Thyroid gland (tissue), 4 donors: ENCODE results near the gene UBL7. TPM values are rescaled to one million over a fixed set of nuclear protein-coding genes. Genes with fewer than 3 reads are reported as not detected.
A peak's percentile ranks its signal among the peaks of the same experiment; 100 is the strongest.

Source experiments
- DNase-seq, 2 donors: peaks; one replicate each; pipeline ENCODE4 v3.0.0-alpha.2; 2019
- H3K27ac ChIP-seq, 3 donors: fragments of 200-600 bp; sonication (generic); 1 replicate in 2 of 3; 2 replicates in 1 of 3; pipeline ENCODE4 v1.5.1; 2016 to 2019; ENCODE audit warnings: mild to moderate bottlenecking in 1 of 3, moderate library complexity in 1 of 3
- H3K27me3 ChIP-seq: fragments of 200-600 bp; sonication (generic); one replicate; pipeline ENCODE4 v1.5.1; 2019
- H3K36me3 ChIP-seq, 2 donors: fragments of 200-600 bp; sonication (generic); one replicate each; pipeline ENCODE4 v1.5.1; 2016 to 2019
- H3K4me1 ChIP-seq, 2 donors: fragments of 200-600 bp; sonication (generic); one replicate each; pipeline ENCODE4 v1.5.1; 2017 to 2019
- H3K4me3 ChIP-seq, 3 donors: fragments of 200-600 bp; sonication (generic); replicated peaks in 1 of 3; 1 replicate in 2 of 3; 2 replicates in 1 of 3; pipeline ENCODE4 v1.5.1; 2016; ENCODE audit warnings: mild to moderate bottlenecking in 1 of 3
- H3K9me3 ChIP-seq: fragments of 200-600 bp; sonication (generic); one replicate; pipeline ENCODE4 v1.5.1; 2017
- CTCF ChIP-seq, 6 experiments: fragments of 200-600 bp in 3 of 6; fragments of 450-650 bp in 3 of 6; sonication (generic) in 3 of 6; IDR thresholded peaks; one replicate each; pipeline ENCODE4 v1.5.1; 2016 to 2019; ENCODE audit warnings: antibody characterized with exemption in 6 of 6, mild to moderate bottlenecking in 2 of 6, inconsistent platforms in 1 of 6, moderate library complexity in 1 of 6
- POLR2A ChIP-seq, 2 donors: fragments of 450-650 bp; IDR thresholded peaks; one replicate each; pipeline ENCODE4 v1.6.1; 2017; ENCODE audit warnings: antibody characterized with exemption in 2 of 2, mild to moderate bottlenecking in 2 of 2, moderate library complexity in 1 of 2
- WGBS, 2 donors: methylation state at CpG; one replicate each; pipeline ENCODE4 v1.1.5; 2017; 5-methylcytosine and 5-hydroxymethylcytosine counted together
- intact Hi-C: fragments of 100-400 bp; cut with DNase I; formaldehyde crosslinking; loops from one replicate; pipeline ENCODE4 v1.15.1; 2023
- total RNA-seq, 4 donors: library from RNA; depleted of rRNA; stranded (reverse); fragments of >200 nt; gene quantifications; one replicate each; pipeline ENCODE4 v1.2.3, GENCODE V29; 2016

The UBL7 gene
- total RNA-seq, 4 donors from 2014 or later = 60.3 to 103 (median 69.6) TPM

DNA sequence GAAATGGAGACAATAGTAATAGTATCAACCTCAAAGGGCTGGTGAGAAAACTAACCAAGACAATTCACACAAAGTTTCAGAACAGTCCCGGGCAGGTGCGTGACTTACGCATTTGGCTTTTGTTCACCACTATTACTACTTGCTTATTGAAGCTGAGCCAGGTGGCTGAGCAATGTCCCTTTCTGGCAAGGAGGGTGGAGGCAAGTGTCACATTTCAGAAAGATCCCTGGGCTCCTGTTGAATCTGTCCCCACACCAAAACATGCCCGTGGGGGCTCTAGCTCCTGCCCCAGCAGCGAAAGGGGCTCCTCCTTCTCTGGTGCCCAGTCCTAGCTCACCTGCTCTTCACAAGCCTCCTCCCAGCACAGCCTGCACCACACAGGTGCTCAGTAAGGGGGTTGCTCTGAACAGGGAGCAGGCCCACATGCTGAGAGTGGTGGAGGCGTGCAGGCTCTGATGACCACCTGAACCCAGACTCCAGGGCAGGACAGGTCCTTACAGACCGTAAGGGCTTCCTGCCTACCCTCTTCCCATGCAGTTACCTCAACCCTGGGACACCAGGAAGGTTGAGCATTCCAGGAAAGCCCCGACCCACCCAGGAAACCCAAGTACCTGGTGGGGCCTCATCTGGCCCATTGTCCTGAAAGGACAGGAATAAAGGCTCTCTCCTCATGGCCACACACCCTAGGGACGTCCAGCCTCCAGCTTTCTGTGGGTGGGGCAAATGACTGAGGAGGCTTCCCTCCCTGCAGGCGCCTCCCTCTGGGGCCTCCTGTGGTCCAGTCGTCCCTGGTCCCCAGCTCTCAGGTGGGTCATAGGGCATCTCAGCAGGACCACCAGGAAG, 59.8 kb downstream of the UBL7 start:
- intact Hi-C loops = no loop called here
- no peaks in the 10 kb centered on the region for H3K27me3 ChIP-seq
- no peaks in the 10 kb centered on the region for H3K4me1 ChIP-seq
- no peak overlapping the region for H3K4me3 ChIP-seq
- no peak overlapping the region for H3K27ac ChIP-seq
- WGBS, 2 donors = 48 to 64% methylated on average over 9 to 11 of the region's 11 CpGs
- H3K9me3 ChIP-seq = no peaks in the 10 kb centered on the region
- TF ChIP-seq POLR2A (IDR thresholded peaks at IDR 0.05) (no peak), CTCF (IDR thresholded peaks at IDR 0.05) (no peak)
- peak in 1 of 2 donors; percentile 9 for DNase-seq
- no peaks in the 10 kb centered on the region for H3K36me3 ChIP-seq

GRCh38 chr15:74400313-74400860, 60.6 kb downstream of the UBL7 start:
- no peak overlapping the region for H3K27ac ChIP-seq
- WGBS, 2 donors = 78 to 80% methylated on average over 10 of the region's 10 CpGs
- H3K4me1 ChIP-seq = no peaks in the 10 kb centered on the region
- no peak overlapping the region for H3K4me3 ChIP-seq
- DNase-seq = no peak
- no peaks in the 10 kb centered on the region for H3K27me3 ChIP-seq
- no peaks in the 10 kb centered on the region for H3K9me3 ChIP-seq
- TF ChIP-seq CTCF (IDR thresholded peaks at IDR 0.05) (no peak), POLR2A (IDR thresholded peaks at IDR 0.05) (no peak)
- intact Hi-C loops = no loop called here
- no peaks in the 10 kb centered on the region for H3K36me3 ChIP-seq

- Histone ChIP-seq H3K36me3 (no peaks in the 10 kb centered on the region), H3K4me3 (no peak overlapping the region), H3K4me1 (no peaks in the 10 kb centered on the region), H3K27ac (no peak overlapping the region), H3K27me3 (no peaks in the 10 kb centered on the region), H3K9me3 (no peaks in the 10 kb centered on the region)
- TF ChIP-seq CTCF (IDR thresholded peaks at IDR 0.05) (no peak), POLR2A (IDR thresholded peaks at IDR 0.05) (no peak)
- whole genome bisulfite sequencing, 2 donors = 49 to 58% methylated on average over 4 to 5 of the region's 5 CpGs
- DNase-seq = no peak
- intact Hi-C loops = no loop called here
Observed at GRCh38 chr15:74399511-74400312, 61.2 kb downstream of the UBL7 start.

- WGBS, 2 donors = 92 to 95% methylated on average over 3 of the region's 3 CpGs
- TF ChIP-seq POLR2A (IDR thresholded peaks at IDR 0.05) (no peak), CTCF (IDR thresholded peaks at IDR 0.05) (no peak)
- intact Hi-C loops = no loop called here
Observed at GRCh38 chr15:74399100-74399499, 61.9 kb downstream of the UBL7 start.

More at GRCh38 chr15:74399100-74399499, 61.9 kb downstream of the UBL7 start:
- H3K27ac ChIP-seq = no peak overlapping the region
- H3K4me3 ChIP-seq = no peak overlapping the region
- no peaks in the 10 kb centered on the region for H3K27me3 ChIP-seq
- no peaks in the 10 kb centered on the region for H3K36me3 ChIP-seq
- DNase-seq = no peak
- no peaks in the 10 kb centered on the region for H3K4me1 ChIP-seq
- H3K9me3 ChIP-seq = no peaks in the 10 kb centered on the region
